Liver (tissue), 9 donors: ENCODE data around the gene SMG6. TPM values are rescaled to one million over a fixed set of nuclear protein-coding genes. Genes with fewer than 3 reads are reported as not detected.
A peak's percentile ranks its signal among the peaks of the same experiment; 100 is the strongest.

ENCODE experiments used
- DNase-seq: peaks from one replicate; pipeline ENCODE4 v3.0.0-alpha.2; 2017; ENCODE audit warnings: low spot score
- H3K27ac ChIP-seq, 2 donors: one replicate each; pipeline ENCODE4 v1.7.0; 2013; ENCODE audit warnings: inconsistent platforms in 2 of 2, low read length in 2 of 2, control low read depth in 1 of 2, low read depth in 1 of 2, mild to moderate bottlenecking in 1 of 2
- H3K27me3 ChIP-seq, 4 donors: one replicate each; pipeline versions ENCODE4 v1.6.1 to v1.7.0; 2013; ENCODE audit warnings: low read length in 3 of 4, inconsistent platforms in 1 of 4, mild to moderate bottlenecking in 1 of 4, moderate library complexity in 1 of 4; ENCODE audit not compliant: control insufficient read depth in 4 of 4, insufficient read depth in 4 of 4
- H3K36me3 ChIP-seq, 4 donors: one replicate each; pipeline versions ENCODE4 v1.6.1 to v1.7.0; 2013; ENCODE audit warnings: low read length in 3 of 4, mild to moderate bottlenecking in 3 of 4, low read depth in 1 of 4, moderate library complexity in 1 of 4; ENCODE audit not compliant: control insufficient read depth in 4 of 4, insufficient read depth in 3 of 4
- H3K4me1 ChIP-seq, 4 donors: one replicate each; pipeline versions ENCODE4 v1.6.1 to v1.7.0; 2013; ENCODE audit warnings: low read length in 3 of 4, mild to moderate bottlenecking in 3 of 4, moderate library complexity in 1 of 4; ENCODE audit not compliant: control insufficient read depth in 4 of 4, insufficient read depth in 4 of 4
- H3K4me3 ChIP-seq, 3 donors: one replicate each; pipeline versions ENCODE4 v1.6.1 to v1.7.0; 2013; ENCODE audit warnings: low read length in 3 of 3, control low read depth in 1 of 3, low read depth in 1 of 3, mild to moderate bottlenecking in 1 of 3
- H3K9ac ChIP-seq, 2 donors: one replicate each; pipeline ENCODE4 v1.7.0; 2013; ENCODE audit warnings: low read length in 2 of 2, mild to moderate bottlenecking in 2 of 2, moderate library complexity in 2 of 2, control low read depth in 1 of 2, low read depth in 1 of 2
- H3K9me3 ChIP-seq, 4 donors: one replicate each; pipeline versions ENCODE4 v1.6.1 to v1.7.0; 2013; ENCODE audit warnings: low read length in 3 of 4; ENCODE audit not compliant: control insufficient read depth in 4 of 4
- CTCF ChIP-seq: fragments of 150-350 bp; IDR thresholded peaks from 2 replicates; pipeline ENCODE4 v1.5.1; 2017; ENCODE audit warnings: improper control_type of control experiment, low read depth, low read length; ENCODE audit not compliant: missing input control
- EGR1 ChIP-seq, 2 donors: IDR thresholded peaks; 2 replicates each; pipeline ENCODE4 v1.6.1; 2016 to 2018; ENCODE audit warnings: antibody characterized with exemption in 2 of 2, low read depth in 2 of 2
- FOXA1 ChIP-seq: IDR thresholded peaks from 2 replicates; pipeline ENCODE4 v1.6.1; 2016; ENCODE audit warnings: antibody characterized with exemption
- FOXA2 ChIP-seq: IDR thresholded peaks from 2 replicates; pipeline ENCODE4 v1.6.1; 2016; ENCODE audit warnings: antibody characterized with exemption
- GABPA ChIP-seq, 2 donors: IDR thresholded peaks in 1 of 2; conservative IDR thresholded peaks in 1 of 2; 2 replicates each; pipeline ENCODE4 v1.6.1; 2016; ENCODE audit warnings: antibody characterized with exemption in 2 of 2, mild to moderate bottlenecking in 1 of 2, moderate library complexity in 1 of 2
- HNF4A ChIP-seq, 2 donors: conservative IDR thresholded peaks; 2 replicates each; pipeline ENCODE4 v1.6.1; 2016; ENCODE audit warnings: antibody characterized with exemption in 2 of 2, mild to moderate bottlenecking in 2 of 2
- HNF4G ChIP-seq: IDR thresholded peaks from 2 replicates; pipeline ENCODE4 v1.6.1; 2016; ENCODE audit warnings: antibody characterized with exemption
- JUND ChIP-seq, 2 donors: IDR thresholded peaks; 2 replicates each; pipeline ENCODE4 v1.6.1; 2016; ENCODE audit warnings: antibody characterized with exemption in 2 of 2
- MAX ChIP-seq: IDR thresholded peaks from 2 replicates; pipeline ENCODE4 v1.6.1; 2016; ENCODE audit warnings: antibody characterized with exemption
- NR2F2 ChIP-seq: IDR thresholded peaks from 2 replicates; pipeline ENCODE4 v1.6.1; 2016; ENCODE audit warnings: antibody characterized with exemption
- RAD21 ChIP-seq, 2 donors: IDR thresholded peaks; 2 replicates each; pipeline ENCODE4 v1.6.1; 2016; ENCODE audit warnings: antibody characterized with exemption in 2 of 2, mild to moderate bottlenecking in 2 of 2
- REST ChIP-seq: IDR thresholded peaks from 2 replicates; pipeline ENCODE4 v1.6.1; 2016; ENCODE audit warnings: antibody characterized with exemption, mild to moderate bottlenecking
- RXRA ChIP-seq, 2 donors: IDR thresholded peaks; 2 replicates each; pipeline ENCODE4 v1.6.1; 2017 to 2018; ENCODE audit warnings: antibody characterized with exemption in 2 of 2, mild to moderate bottlenecking in 1 of 2
- SP1 ChIP-seq: IDR thresholded peaks from 2 replicates; pipeline ENCODE4 v1.6.1; 2018; ENCODE audit warnings: antibody characterized with exemption, mild to moderate bottlenecking
- TAF1 ChIP-seq: conservative IDR thresholded peaks from 2 replicates; pipeline ENCODE4 v1.6.1; 2016; ENCODE audit warnings: antibody characterized with exemption, mild to moderate bottlenecking
- YY1 ChIP-seq: IDR thresholded peaks from 2 replicates; pipeline ENCODE4 v1.6.1; 2016; ENCODE audit warnings: antibody characterized with exemption, mild to moderate bottlenecking
- ZBTB33 ChIP-seq: IDR thresholded peaks from 2 replicates; pipeline ENCODE4 v1.6.1; 2016; ENCODE audit warnings: antibody characterized with exemption
- WGBS: extraction: QIAGEN DNeasy Blood & Tissue Kit; methylation state at CpG from one replicate; pipeline ENCODE4 v1.1.7; 2013; 5-methylcytosine and 5-hydroxymethylcytosine counted together
- polyA plus RNA-seq, 2 donors: library from polyadenylated mRNA; stranded (reverse) in 1 of 2; unstranded in 1 of 2; fragments of 200-250 nt in 1 of 2; fragments of >200 nt in 1 of 2; fragmentation: Nextera tagmentation in 1 of 2; extraction: Ambion mirVana in 1 of 2; gene quantifications; one replicate each; pipeline versions ENCODE4 v1.2.1 to v1.2.3, GENCODE V29; 2013 to 2015
- total RNA-seq, 2 donors: library from RNA; depleted of rRNA; stranded (reverse); fragments of >200 nt; gene quantifications; one replicate each; pipeline ENCODE4 v1.2.3, GENCODE V29; 2014
- donor health status: healthy.
- donor health status: healthy.
- donor health status: healthy.
- donor health status: healthy.
- donor health status: healthy.

The SMG6 gene
- total and polyA plus RNA-seq, 4 donors = 4.9 to 12.0 (median 8.2) TPM

GRCh38 chr17:2157675-2158395, 145.8 kb downstream of the SMG6 start:
- Histone ChIP-seq H3K4me1 (peaks cover 3 to 16% (median 13%) of the 10 kb centered on the region in 4 donors), H3K9ac (peak overlapping the region in 1 of 2 donors; percentile 21), H3K4me3 (no peak overlapping the region), H3K36me3 (peaks cover 0 to 7% (median 2%) of the 10 kb centered on the region in 4 donors), H3K9me3 (no peaks in the 10 kb centered on the region), H3K27ac (peak overlapping the region; percentile 31 to 50), H3K27me3 (no peaks in the 10 kb centered on the region)
- WGBS = 22% methylated on average over 3 of the region's 3 CpGs
- DNase-seq = no peak
- peak; percentile 63 for TF ChIP-seq MAX
- TF ChIP-seq HNF4A (conservative IDR thresholded peaks at IDR 0.05) = peak; percentile 38 to 65
- TF ChIP-seq TAF1 = no peak
- TF ChIP-seq FOXA1 = no peak
- TF ChIP-seq NR2F2 = no peak
- peak; percentile 63 for TF ChIP-seq YY1
- TF ChIP-seq RAD21 (IDR thresholded peaks at IDR 0.05) = peak; percentile 34 to 48
- peak; percentile 25 for TF ChIP-seq SP1
- TF ChIP-seq HNF4G = no peak
- TF ChIP-seq FOXA2 = peak; percentile 51
- peak in 1 of 2 donors; percentile 28 for TF ChIP-seq JUND (IDR thresholded peaks at IDR 0.05)
- TF ChIP-seq GABPA (IDR thresholded peaks at IDR 0.05 in 1 of 2, conservative IDR thresholded peaks at IDR 0.05 in 1 of 2) = no peak
- no peak for TF ChIP-seq CTCF
- TF ChIP-seq EGR1 (IDR thresholded peaks at IDR 0.05; ENCODE audit: low read depth in 2 of 2) = no peak
- TF ChIP-seq ZBTB33 = no peak
- TF ChIP-seq REST = no peak
- TF ChIP-seq RXRA (IDR thresholded peaks at IDR 0.05) = peak; percentile 54 to 87
